Epithelial cell of umbilical artery (primary cell): ENCODE results near the gene CELF4. TPM values are rescaled to one million over a fixed set of nuclear protein-coding genes. Genes with fewer than 3 reads are reported as not detected.

Experiments
- total RNA-seq: library from RNA; depleted of rRNA; stranded (reverse); fragments of >200 nt; gene quantifications from 2 replicates; pipeline ENCODE4 v1.2.3, GENCODE V29; 2014

CELF4 gene
- total RNA-seq, result not detected in 2 replicates

GRCh38 chr18:37565101-37565976 is at the start of gene CELF4:
CELF4 (minus strand) TSS chr18:37565798.

